Muscle of leg (tissue), 11 donors: Measurements from ENCODE around the gene CDC26. TPM values are rescaled to one million over a fixed set of nuclear protein-coding genes. Genes with fewer than 3 reads are reported as not detected.
A peak's percentile ranks its signal among the peaks of the same experiment; 100 is the strongest.

Experiments
- DNase-seq: peaks from one replicate; pipeline ENCODE4 v3.0.0; 2013
- H3K27ac ChIP-seq: one replicate; pipeline ENCODE4 v1.5.1; 2013; ENCODE audit warnings: mild to moderate bottlenecking, low read length, control low read depth
- H3K27me3 ChIP-seq: one replicate; pipeline ENCODE4 v1.6.1; 2013; ENCODE audit warnings: low read length; ENCODE audit not compliant: control insufficient read depth, insufficient read depth
- H3K36me3 ChIP-seq: one replicate; pipeline ENCODE4 v1.6.1; 2013; ENCODE audit warnings: low read length; ENCODE audit not compliant: control insufficient read depth, insufficient read depth
- H3K4me1 ChIP-seq: one replicate; pipeline ENCODE4 v1.6.1; 2013; ENCODE audit warnings: low read length; ENCODE audit not compliant: control insufficient read depth, insufficient read depth
- H3K4me3 ChIP-seq: one replicate; pipeline ENCODE4 v1.5.1; 2013; ENCODE audit warnings: low read length, control low read depth
- H3K9me3 ChIP-seq: replicated peaks from 2 replicates; pipeline ENCODE4 v1.6.1; 2013; ENCODE audit warnings: low read depth, low read length; ENCODE audit not compliant: control insufficient read depth
- WGBS: methylation state at CpG from one replicate; pipeline ENCODE4 v1.1.5; 2013; ENCODE audit warnings: missing lambda C conversion rate; ENCODE audit not compliant: insufficient coverage; 5-methylcytosine and 5-hydroxymethylcytosine counted together
- polyA plus RNA-seq, 8 donors: library from polyadenylated mRNA; unstranded; fragments of 120-200 nt; gene quantifications; one replicate each; pipeline versions ENCODE4 v1.2.1 to v1.2.3, GENCODE V29; 2013; ENCODE audit warnings: inconsistent platforms in 1 of 8, low replicate concordance in 1 of 8; ENCODE audit not compliant: insufficient read length in 8 of 8, insufficient read depth in 1 of 8
- total RNA-seq: library from RNA; stranded (reverse); fragments of 120-200 nt; gene quantifications from one replicate; pipeline ENCODE4 v1.2.4, GENCODE V29; 2013

The CDC26 gene
- total and polyA plus RNA-seq, 9 donors, result 19.7 to 33.2 (median 24.7) TPM

GRCh38 chr9:113311961-113312360 lies 36.6 kb upstream of the CDC26 start:
- H3K27me3 ChIP-seq, result no peaks in the 10 kb centered on the region
- H3K4me1 ChIP-seq, result peaks cover 9% of the 10 kb centered on the region
- WGBS, result no CpG with 5 or more reads among the region's 3 CpGs
- H3K4me3 ChIP-seq, result no peak overlapping the region
- no peak overlapping the region for H3K27ac ChIP-seq
- no peaks in the 10 kb centered on the region for H3K36me3 ChIP-seq
- DNase-seq, result no peak
- no peaks in the 10 kb centered on the region for H3K9me3 ChIP-seq

- peak; percentile 19 for DNase-seq
- H3K27ac ChIP-seq, result no peak overlapping the region
These were observed 35.2 kb upstream of the CDC26 start for GRCh38 chr9:113310538-113310937.

GRCh38 chr9:113309204-113309813 lies 33.9 kb upstream of the CDC26 start:
- Histone ChIP-seq H3K9me3 (no peaks in the 10 kb centered on the region), H3K27me3 (no peaks in the 10 kb centered on the region), H3K27ac (no peak overlapping the region), H3K4me3 (no peak overlapping the region), H3K36me3 (no peaks in the 10 kb centered on the region), H3K4me1 (peaks cover 9% of the 10 kb centered on the region)
- peak; percentile 55 for DNase-seq
- WGBS, result no CpG with 5 or more reads among the region's 2 CpGs

More at GRCh38 chr9:113310538-113310937, 35.2 kb upstream of the CDC26 start:
- no peak overlapping the region for H3K4me3 ChIP-seq
- H3K36me3 ChIP-seq, result no peaks in the 10 kb centered on the region
- no peaks in the 10 kb centered on the region for H3K27me3 ChIP-seq
- peaks cover 9% of the 10 kb centered on the region for H3K4me1 ChIP-seq
- no CpG with 5 or more reads among the region's 3 CpGs for WGBS
- no peaks in the 10 kb centered on the region for H3K9me3 ChIP-seq

GRCh38 chr9:113307396-113307975 lies 32.1 kb upstream of the CDC26 start:
- DNase-seq, result no peak
- no peaks in the 10 kb centered on the region for H3K9me3 ChIP-seq
- no peak overlapping the region for H3K27ac ChIP-seq
- 50% methylated on average over 6 of the region's 8 CpGs for WGBS
- peaks cover 3% of the 10 kb centered on the region for H3K27me3 ChIP-seq
- no peak overlapping the region for H3K4me3 ChIP-seq
- H3K36me3 ChIP-seq, result no peaks in the 10 kb centered on the region
- H3K4me1 ChIP-seq, result peaks cover 5% of the 10 kb centered on the region

- H3K27ac ChIP-seq, result no peak overlapping the region
- no peak for DNase-seq
- H3K36me3 ChIP-seq, result no peaks in the 10 kb centered on the region
- WGBS, result no CpG with 5 or more reads among the region's 1 CpG
- peaks cover 3% of the 10 kb centered on the region for H3K27me3 ChIP-seq
- H3K4me3 ChIP-seq, result no peak overlapping the region
- no peaks in the 10 kb centered on the region for H3K4me1 ChIP-seq
- no peaks in the 10 kb centered on the region for H3K9me3 ChIP-seq
These were observed 31.2 kb upstream of the CDC26 start for GRCh38 chr9:113306566-113306965.

- Histone ChIP-seq H3K27ac (no peak within 1 kb of the TSS), H3K4me3 (no peak within 1 kb of the TSS), H3K4me1 (peaks cover 2% of the 10 kb centered on the region), H3K36me3 (no peaks in the 10 kb centered on the region), H3K27me3 (peaks cover 7% of the 10 kb centered on the region), H3K9me3 (no peaks in the 10 kb centered on the region)
- no peak for DNase-seq
- 66% methylated on average over 21 of the region's 25 CpGs for WGBS
These were observed 27.5 kb upstream of the CDC26 start, which contains the start of gene RNF183 for GRCh38 chr9:113302792-113303418. Gene RNF183 (minus strand): TSS chr9:113303376. CDS start chr9:113298184, 5,192 bp downstream.

GRCh38 chr9:113301548-113301947 lies 26.2 kb upstream of the CDC26 start:
- Histone ChIP-seq H3K27ac (no peak overlapping the region), H3K4me1 (peaks cover 2% of the 10 kb centered on the region), H3K27me3 (peaks cover 7% of the 10 kb centered on the region), H3K36me3 (no peaks in the 10 kb centered on the region), H3K9me3 (no peaks in the 10 kb centered on the region), H3K4me3 (no peak overlapping the region)
- 70% methylated on average over 2 of the region's 8 CpGs for WGBS
- no peak for DNase-seq

GRCh38 chr9:113299800-113300292 lies 24.5 kb upstream of the CDC26 start:
- Histone ChIP-seq H3K4me3 (no peak overlapping the region), H3K27me3 (peaks cover 7% of the 10 kb centered on the region), H3K9me3 (no peaks in the 10 kb centered on the region), H3K4me1 (peaks cover 2% of the 10 kb centered on the region), H3K36me3 (no peaks in the 10 kb centered on the region), H3K27ac (no peak overlapping the region)
- peak; percentile 77 for DNase-seq
- WGBS, result no CpG with 5 or more reads among the region's 8 CpGs

- Histone ChIP-seq H3K27me3 (peaks cover 7% of the 10 kb centered on the region), H3K4me1 (peaks cover 2% of the 10 kb centered on the region), H3K9me3 (no peaks in the 10 kb centered on the region), H3K4me3 (no peak overlapping the region), H3K27ac (no peak overlapping the region), H3K36me3 (peaks cover under 1% of the 10 kb centered on the region)
- 78% methylated on average over 7 of the region's 15 CpGs for WGBS
- no peak for DNase-seq
These were observed 23.8 kb upstream of the CDC26 start for GRCh38 chr9:113298924-113299770.

GRCh38 chr9:113298311-113298710 lies 22.9 kb upstream of the CDC26 start:
- DNase-seq, result no peak
- Histone ChIP-seq H3K4me3 (no peak overlapping the region), H3K4me1 (peaks cover 2% of the 10 kb centered on the region), H3K27me3 (peaks cover 7% of the 10 kb centered on the region), H3K36me3 (peaks cover 3% of the 10 kb centered on the region), H3K9me3 (no peaks in the 10 kb centered on the region), H3K27ac (no peak overlapping the region)
- 84% methylated on average over 6 of the region's 8 CpGs for WGBS
